ENCODE results near the gene MT3. TPM values are rescaled to one million over a fixed set of nuclear protein-coding genes. Genes with fewer than 3 reads are reported as not detected.

The MT3 gene
- total and polyA plus RNA-seq, 4 experiments from 2014 or later = 1.1 TPM; not detected in 3

GRCh38 chr16:56605475-56605874, 16.1 kb downstream of the MT3 start:
- Mint-ChIP-seq H3K36me3 (peaks cover 0 to 4% of the 10 kb centered on the region in 2 donors), H3K4me1 (peaks cover 18 to 40% (median 32%) of the 10 kb centered on the region in 4 donors), H3K27ac (peak overlapping the region in 3 of 7 donors; percentile 15 to 88 (median 73)), H3K9me3 (no peaks in the 10 kb centered on the region), H3K27me3 (peaks cover 2 to 5% of the 10 kb centered on the region in 2 donors), H3K4me3 (no peak overlapping the region)
- H3K4me3 ChIP-seq (ENCODE audit: low read length in 2 of 2) = no peak overlapping the region
- no peaks in the 10 kb centered on the region for H3K9me3 ChIP-seq (ENCODE audit: control insufficient read depth in 1 of 2, low read length in 2 of 2)
- H3K36me3 ChIP-seq (ENCODE audit: insufficient read depth, low read length) = no peaks in the 10 kb centered on the region
- peaks cover 34% of the 10 kb centered on the region for H3K4me1 ChIP-seq (ENCODE audit: insufficient read depth, low read length)
- POLR2A ChIA-PET (ENCODE audit: partially characterized antibody) = interaction anchor here (1.0 to 1.8 kb wide), 4 partner anchors 18 to 77 kb away, joined by 3 to 6 read pairs (median 4); partner anchors contain the start of genes MT1E and MT1X
- CTCF ChIA-PET (ENCODE audit: partially characterized antibody) = interaction anchor here (3.3 kb wide), 1 partner anchor 96 kb away, joined by 37 read pairs; no protein-coding TSS in a partner anchor
- intact Hi-C loops (cut with micrococcal nuclease) = no loop called here
- no peak overlapping the region for H3K27ac ChIP-seq (ENCODE audit: low read depth, low read length)
- DNase-seq = no peak
- no peaks in the 10 kb centered on the region for H3K27me3 ChIP-seq (ENCODE audit: insufficient read depth, low read length)

GRCh38 chr16:56606071-56606475, 16.7 kb downstream of the MT3 start:
- Histone ChIP-seq H3K9me3 (ENCODE audit: control insufficient read depth in 1 of 2, low read length in 2 of 2) (no peaks in the 10 kb centered on the region), H3K36me3 (ENCODE audit: insufficient read depth, low read length) (no peaks in the 10 kb centered on the region), H3K4me1 (ENCODE audit: insufficient read depth, low read length) (peaks cover 40% of the 10 kb centered on the region), H3K27ac (ENCODE audit: low read depth, low read length) (no peak overlapping the region), H3K4me3 (ENCODE audit: low read length in 2 of 2) (no peak overlapping the region), H3K27me3 (ENCODE audit: insufficient read depth, low read length) (no peaks in the 10 kb centered on the region)
- intact Hi-C loops (cut with micrococcal nuclease) = no loop called here
- ChIA-PET POLR2A (ENCODE audit: partially characterized antibody) (interaction anchor here (1.8 to 4.7 kb wide), 2 partner anchors 77 to 95 kb away, joined by 6 to 22 read pairs; partner anchors contain the start of gene MT1X), CTCF (ENCODE audit: partially characterized antibody) (interaction anchor here (1.1 to 3.3 kb wide), 2 partner anchors 96 kb away, joined by 6 to 37 read pairs; no protein-coding TSS in a partner anchor)
- Mint-ChIP-seq H3K4me1 (peaks cover 21 to 46% (median 36%) of the 10 kb centered on the region in 4 donors), H3K36me3 (peaks cover 0 to 4% of the 10 kb centered on the region in 2 donors), H3K27ac (peak overlapping the region in 6 of 7 donors; percentile 15 to 93 (median 84)), H3K4me3 (peak overlapping the region in 2 of 8 donors; percentile 1 to 57), H3K27me3 (peaks cover 0 to 3% of the 10 kb centered on the region in 2 donors), H3K9me3 (no peaks in the 10 kb centered on the region)
- no peak for DNase-seq

GRCh38 chr16:56606476-56607108, 17.3 kb downstream of the MT3 start:
- H3K4me1 ChIP-seq (ENCODE audit: insufficient read depth, low read length) = peaks cover 46% of the 10 kb centered on the region
- Mint-ChIP-seq H3K36me3 (peaks cover 0 to 4% of the 10 kb centered on the region in 2 donors), H3K27me3 (peaks cover 0 to 3% of the 10 kb centered on the region in 2 donors), H3K4me1 (peaks cover 24 to 51% (median 39%) of the 10 kb centered on the region in 4 donors), H3K4me3 (peak overlapping the region in 7 of 8 donors; percentile 23 to 74 (median 55)), H3K27ac (peak overlapping the region; percentile 53 to 93 (median 88)), H3K9me3 (no peaks in the 10 kb centered on the region)
- no peak for DNase-seq
- no peaks in the 10 kb centered on the region for H3K27me3 ChIP-seq (ENCODE audit: insufficient read depth, low read length)
- intact Hi-C loops (cut with micrococcal nuclease) = no loop called here
- no peak overlapping the region for H3K27ac ChIP-seq (ENCODE audit: low read depth, low read length)
- ChIA-PET CTCF (ENCODE audit: partially characterized antibody) (interaction anchor here (1.1 kb wide), 1 partner anchor 95 kb away, joined by 6 read pairs; no protein-coding TSS in a partner anchor), POLR2A (ENCODE audit: partially characterized antibody) (interaction anchor here (1.8 to 4.7 kb wide), 4 partner anchors 37 to 95 kb away, joined by 6 to 22 read pairs (median 14); partner anchors contain the start of genes BBS2 and MT1X)
- no peaks in the 10 kb centered on the region for H3K9me3 ChIP-seq (ENCODE audit: control insufficient read depth in 1 of 2, low read length in 2 of 2)
- H3K36me3 ChIP-seq (ENCODE audit: insufficient read depth, low read length) = no peaks in the 10 kb centered on the region
- H3K4me3 ChIP-seq (ENCODE audit: low read length in 2 of 2) = no peak overlapping the region

GRCh38 chr16:56607109-56607618, 17.8 kb downstream of the MT3 start:
- H3K27ac ChIP-seq (ENCODE audit: low read depth, low read length) = no peak overlapping the region
- peaks cover 0 to 4% of the 10 kb centered on the region in 2 donors for H3K36me3 Mint-ChIP-seq
- no peak overlapping the region for H3K4me3 ChIP-seq (ENCODE audit: low read length in 2 of 2)
- H3K36me3 ChIP-seq (ENCODE audit: insufficient read depth, low read length) = no peaks in the 10 kb centered on the region
- no peaks in the 10 kb centered on the region for H3K9me3 Mint-ChIP-seq
- no peaks in the 10 kb centered on the region for H3K9me3 ChIP-seq (ENCODE audit: control insufficient read depth in 1 of 2, low read length in 2 of 2)
- ChIA-PET CTCF (ENCODE audit: partially characterized antibody) (interaction anchor here (0.6 to 1.1 kb wide), 2 partner anchors 37 to 95 kb away, joined by 3 to 6 read pairs; no protein-coding TSS in a partner anchor), POLR2A (ENCODE audit: partially characterized antibody) (interaction anchor here (1.7 to 4.7 kb wide), 5 partner anchors 30 to 94 kb away, joined by 6 to 22 read pairs (median 11); partner anchors contain the start of genes BBS2 and MT1X)
- peak in 2 of 5 donors; percentile 19 to 50 for DNase-seq
- H3K27ac Mint-ChIP-seq = peak overlapping the region; percentile 70 to 93 (median 88)
- no peaks in the 10 kb centered on the region for H3K27me3 ChIP-seq (ENCODE audit: insufficient read depth, low read length)
- intact Hi-C loops (cut with micrococcal nuclease) = no loop called here
- peaks cover 46% of the 10 kb centered on the region for H3K4me1 ChIP-seq (ENCODE audit: insufficient read depth, low read length)
- peaks cover 26 to 53% (median 39%) of the 10 kb centered on the region in 4 donors for H3K4me1 Mint-ChIP-seq
- peaks cover 0 to 3% of the 10 kb centered on the region in 2 donors for H3K27me3 Mint-ChIP-seq
- peak overlapping the region; percentile 37 to 76 (median 58) for H3K4me3 Mint-ChIP-seq

- intact Hi-C loops (cut with micrococcal nuclease) = loop anchor here (1.0 to 2.0 kb wide), 6 partner anchors 10 to 95 kb away; partner anchors contain the start of genes MT1F and MT1X
- Histone ChIP-seq H3K27ac (ENCODE audit: low read depth, low read length) (peak overlapping the region; percentile 82), H3K4me3 (ENCODE audit: low read length in 2 of 2) (peak overlapping the region; percentile 17 to 94), H3K4me1 (ENCODE audit: insufficient read depth, low read length) (peaks cover 46% of the 10 kb centered on the region), H3K9me3 (ENCODE audit: control insufficient read depth in 1 of 2, low read length in 2 of 2) (no peaks in the 10 kb centered on the region), H3K27me3 (ENCODE audit: insufficient read depth, low read length) (no peaks in the 10 kb centered on the region), H3K36me3 (ENCODE audit: insufficient read depth, low read length) (no peaks in the 10 kb centered on the region)
- Mint-ChIP-seq H3K4me1 (peaks cover 26 to 53% (median 39%) of the 10 kb centered on the region in 4 donors), H3K9me3 (no peaks in the 10 kb centered on the region), H3K27ac (peak overlapping the region; percentile 70 to 93 (median 88)), H3K27me3 (peaks cover 0 to 3% of the 10 kb centered on the region in 2 donors), H3K4me3 (peak overlapping the region; percentile 74 to 92 (median 79)), H3K36me3 (peaks cover 0 to 4% of the 10 kb centered on the region in 2 donors)
- no peak for DNase-seq
- ChIA-PET POLR2A (ENCODE audit: partially characterized antibody) (interaction anchor here (1.3 to 4.7 kb wide), 8 partner anchors 17 to 94 kb away, joined by 4 to 30 read pairs (median 13); partner anchors contain the start of genes BBS2, MT1E and MT1X), CTCF (ENCODE audit: partially characterized antibody) (interaction anchor here (0.6 to 5.9 kb wide), 3 partner anchors 31 to 94 kb away, joined by 3 to 35 read pairs (median 6); no protein-coding TSS in a partner anchor)
These were observed 18.3 kb downstream of the MT3 start for GRCh38 chr16:56607675-56608042.

DNA sequence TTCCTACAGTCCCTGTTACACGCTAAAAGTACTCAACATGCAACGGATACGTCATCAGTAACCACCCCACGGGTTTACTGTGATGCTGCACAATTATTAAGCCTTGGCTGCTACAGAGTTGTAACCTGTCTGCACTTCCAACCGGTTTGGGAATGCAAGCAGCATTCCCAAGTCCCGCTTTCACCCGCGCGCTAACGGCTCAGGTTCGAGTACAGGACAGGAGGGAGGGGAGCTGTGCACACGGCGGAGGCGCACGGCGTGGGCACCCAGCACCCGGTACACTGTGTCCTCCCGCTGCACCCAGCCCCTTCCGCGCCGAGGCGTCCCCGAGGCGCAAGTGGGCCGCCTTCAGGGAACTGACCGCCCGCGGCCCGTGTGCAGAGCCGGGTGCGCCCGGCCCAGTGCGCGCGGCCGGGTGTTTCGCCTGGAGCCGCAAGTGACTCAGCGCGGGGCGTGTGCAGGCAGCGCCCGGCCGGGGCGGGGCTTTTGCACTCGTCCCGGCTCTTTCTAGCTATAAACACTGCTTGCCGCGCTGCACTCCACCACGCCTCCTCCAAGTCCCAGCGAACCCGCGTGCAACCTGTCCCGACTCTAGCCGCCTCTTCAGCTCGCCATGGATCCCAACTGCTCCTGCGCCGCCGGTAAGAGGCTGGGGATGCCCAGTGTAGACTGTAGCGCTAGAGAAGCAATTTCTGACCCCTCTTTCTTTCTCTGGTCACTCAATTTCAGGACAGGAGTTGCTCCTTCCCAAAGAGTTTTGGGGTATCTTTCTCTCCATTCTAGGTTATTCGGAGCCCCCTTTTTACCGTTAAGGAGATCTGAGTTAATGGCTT, 18.9 kb downstream of the MT3 start, which contains the start of gene MT2A:
Gene MT2A (plus strand): TSS at position 542 of the 833 bp plus-strand sequence. CDS start 72 bp downstream, at position 614.
- no peaks in the 10 kb centered on the region for H3K27me3 ChIP-seq (ENCODE audit: insufficient read depth, low read length)
- Mint-ChIP-seq H3K4me1 (peaks cover 26 to 53% (median 39%) of the 10 kb centered on the region in 4 donors), H3K27me3 (peaks cover 0 to 3% of the 10 kb centered on the region in 2 donors), H3K4me3 (peak within 1 kb of the TSS; percentile 92 to 99 (median 98)), H3K9me3 (no peaks in the 10 kb centered on the region), H3K36me3 (peaks cover 0 to 4% of the 10 kb centered on the region in 2 donors), H3K27ac (peak within 1 kb of the TSS; percentile 88 to 100 (median 96))
- ChIA-PET CTCF (ENCODE audit: partially characterized antibody) (interaction anchor here (0.9 to 5.9 kb wide), 6 partner anchors 7 to 129 kb away, joined by 3 to 35 read pairs (median 6); no protein-coding TSS in a partner anchor), POLR2A (ENCODE audit: partially characterized antibody) (interaction anchor here (0.9 to 4.7 kb wide), 13 partner anchors 9 to 93 kb away, joined by 3 to 30 read pairs (median 4); partner anchors contain the start of genes BBS2, MT1E and MT1X)
- H3K36me3 ChIP-seq (ENCODE audit: insufficient read depth, low read length) = no peaks in the 10 kb centered on the region
- no peaks in the 10 kb centered on the region for H3K9me3 ChIP-seq (ENCODE audit: control insufficient read depth in 1 of 2, low read length in 2 of 2)
- intact Hi-C loops (cut with micrococcal nuclease) = loop anchor here (1.0 to 2.0 kb wide), 6 partner anchors 9 to 94 kb away; partner anchors contain the start of genes MT1F and MT1X
- H3K27ac ChIP-seq (ENCODE audit: low read depth, low read length) = peak within 1 kb of the TSS; percentile 82
- H3K4me1 ChIP-seq (ENCODE audit: insufficient read depth, low read length) = peaks cover 46% of the 10 kb centered on the region
- peak; percentile 81 to 93 (median 85) for DNase-seq
- H3K4me3 ChIP-seq (ENCODE audit: low read length in 2 of 2) = peak within 1 kb of the TSS; percentile 70 to 94
